ENCODE data around the gene NR1D1.
A peak's percentile ranks its signal among the peaks of the same experiment; 100 is the strongest.

Gene NR1D1

GRCh38 chr17:40121181-40122135, 21.1 kb upstream of the NR1D1 start, which contains the start of gene MSL1:
MSL1 (plus strand) TSS chr17:40121971; CDS start chr17:40122613, 642 bp downstream.
- H3K4me3 Mint-ChIP-seq, result peak within 1 kb of the TSS; percentile 87
- no peaks in the 10 kb centered on the region for H3K9me3 Mint-ChIP-seq
- peaks cover 32% of the 10 kb centered on the region for H3K4me1 Mint-ChIP-seq (ENCODE audit: low read depth)
- H3K27ac Mint-ChIP-seq, result peak within 1 kb of the TSS; percentile 68
- peaks cover 25% of the 10 kb centered on the region for H3K36me3 Mint-ChIP-seq (ENCODE audit: low read depth)
- no peaks in the 10 kb centered on the region for H3K27me3 Mint-ChIP-seq

DNA sequence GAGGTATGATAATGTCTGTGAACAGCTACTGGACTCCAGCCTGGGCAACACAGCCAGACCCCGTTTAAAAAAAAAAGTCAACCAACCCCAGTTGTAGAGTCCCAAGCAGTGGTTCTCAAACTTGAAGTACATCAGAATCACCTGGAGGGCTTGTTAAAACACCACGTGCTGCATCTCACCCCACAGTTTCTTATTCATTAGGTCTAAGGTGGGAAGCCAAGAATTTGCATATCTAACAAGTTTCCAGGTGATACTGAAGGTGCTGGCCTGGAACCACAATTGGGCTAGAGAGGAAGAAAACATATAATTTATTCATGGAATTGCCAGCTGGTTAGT, 14.7 kb upstream of the NR1D1 start:
- Mint-ChIP-seq H3K4me1 (ENCODE audit: low read depth) (peaks cover 38% of the 10 kb centered on the region), H3K27ac (no peak overlapping the region), H3K9me3 (no peaks in the 10 kb centered on the region), H3K4me3 (no peak overlapping the region), H3K27me3 (no peaks in the 10 kb centered on the region), H3K36me3 (ENCODE audit: low read depth) (no peaks in the 10 kb centered on the region)

- Mint-ChIP-seq H3K36me3 (ENCODE audit: low read depth) (no peaks in the 10 kb centered on the region), H3K9me3 (no peaks in the 10 kb centered on the region), H3K4me3 (peak overlapping the region; percentile 79), H3K27me3 (no peaks in the 10 kb centered on the region), H3K4me1 (ENCODE audit: low read depth) (peaks cover 50% of the 10 kb centered on the region), H3K27ac (peak overlapping the region; percentile 90)
Measured at GRCh38 chr17:40113907-40114245, 13.5 kb upstream of the NR1D1 start.

- no peaks in the 10 kb centered on the region for H3K27me3 Mint-ChIP-seq
- no peaks in the 10 kb centered on the region for H3K36me3 Mint-ChIP-seq (ENCODE audit: low read depth)
- peaks cover 53% of the 10 kb centered on the region for H3K4me1 Mint-ChIP-seq (ENCODE audit: low read depth)
- H3K9me3 Mint-ChIP-seq, result no peaks in the 10 kb centered on the region
- H3K4me3 Mint-ChIP-seq, result peak overlapping the region; percentile 79
- H3K27ac Mint-ChIP-seq, result peak overlapping the region; percentile 90
Measured at GRCh38 chr17:40113110-40113906, 12.9 kb upstream of the NR1D1 start.

DNA sequence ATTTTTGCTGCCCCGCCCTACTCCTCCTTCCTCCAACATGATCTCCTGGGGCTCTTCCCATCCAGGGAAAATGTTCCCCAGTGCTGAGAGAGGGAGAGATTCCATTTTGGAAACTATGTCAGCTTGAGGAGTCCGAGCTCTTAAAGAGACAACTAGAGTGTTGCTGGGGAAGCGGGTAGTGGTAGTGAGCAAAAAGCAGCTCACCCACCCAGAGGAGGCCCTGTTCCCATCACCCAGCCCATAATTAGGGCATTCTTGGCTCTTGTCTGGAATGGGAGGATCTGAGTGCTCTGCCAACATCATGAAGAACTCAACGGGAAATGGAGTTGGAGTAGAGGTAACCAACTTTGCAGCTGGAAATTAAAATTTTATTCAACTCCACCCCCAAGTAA, 12.3 kb upstream of the NR1D1 start:
- Mint-ChIP-seq H3K36me3 (ENCODE audit: low read depth) (no peaks in the 10 kb centered on the region), H3K4me1 (ENCODE audit: low read depth) (peaks cover 59% of the 10 kb centered on the region), H3K9me3 (no peaks in the 10 kb centered on the region), H3K4me3 (peak overlapping the region; percentile 79), H3K27ac (peak overlapping the region; percentile 90), H3K27me3 (no peaks in the 10 kb centered on the region)

DNA sequence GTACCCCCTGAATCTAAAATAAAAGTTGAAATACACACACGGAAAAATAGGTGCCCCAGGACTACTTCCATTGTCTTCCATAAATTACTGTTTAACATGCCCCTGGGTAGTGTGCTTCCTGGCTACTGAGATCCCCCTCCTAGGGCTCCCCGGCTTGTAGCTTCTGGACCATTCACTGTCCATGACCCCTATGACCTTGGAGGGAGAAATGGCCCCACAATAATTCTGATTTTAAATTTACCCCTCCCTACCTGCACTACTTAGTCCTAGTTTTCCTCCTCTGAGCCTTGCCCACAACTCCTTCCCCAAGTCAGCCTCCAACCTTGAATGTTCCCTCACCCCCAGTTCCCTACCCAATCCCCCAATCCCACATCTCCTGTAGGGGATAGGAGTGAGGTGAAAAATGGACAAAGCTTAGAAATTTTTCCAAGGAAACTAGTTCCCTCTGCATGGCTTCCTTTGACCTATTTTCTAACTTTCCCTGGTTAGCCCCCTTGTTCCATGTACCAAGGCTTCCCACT, 11.9 kb upstream of the NR1D1 start:
- no peaks in the 10 kb centered on the region for H3K27me3 Mint-ChIP-seq
- H3K4me3 Mint-ChIP-seq, result peak overlapping the region; percentile 40
- H3K9me3 Mint-ChIP-seq, result no peaks in the 10 kb centered on the region
- peak overlapping the region; percentile 90 for H3K27ac Mint-ChIP-seq
- H3K4me1 Mint-ChIP-seq (ENCODE audit: low read depth), result peaks cover 64% of the 10 kb centered on the region
- no peaks in the 10 kb centered on the region for H3K36me3 Mint-ChIP-seq (ENCODE audit: low read depth)

GRCh38 chr17:40111221-40112128, 11.1 kb upstream of the NR1D1 start:
- no peaks in the 10 kb centered on the region for H3K9me3 Mint-ChIP-seq
- H3K4me3 Mint-ChIP-seq, result peak overlapping the region; percentile 40
- peaks cover 72% of the 10 kb centered on the region for H3K4me1 Mint-ChIP-seq (ENCODE audit: low read depth)
- no peaks in the 10 kb centered on the region for H3K36me3 Mint-ChIP-seq (ENCODE audit: low read depth)
- H3K27me3 Mint-ChIP-seq, result no peaks in the 10 kb centered on the region
- peak overlapping the region; percentile 90 for H3K27ac Mint-ChIP-seq

DNA sequence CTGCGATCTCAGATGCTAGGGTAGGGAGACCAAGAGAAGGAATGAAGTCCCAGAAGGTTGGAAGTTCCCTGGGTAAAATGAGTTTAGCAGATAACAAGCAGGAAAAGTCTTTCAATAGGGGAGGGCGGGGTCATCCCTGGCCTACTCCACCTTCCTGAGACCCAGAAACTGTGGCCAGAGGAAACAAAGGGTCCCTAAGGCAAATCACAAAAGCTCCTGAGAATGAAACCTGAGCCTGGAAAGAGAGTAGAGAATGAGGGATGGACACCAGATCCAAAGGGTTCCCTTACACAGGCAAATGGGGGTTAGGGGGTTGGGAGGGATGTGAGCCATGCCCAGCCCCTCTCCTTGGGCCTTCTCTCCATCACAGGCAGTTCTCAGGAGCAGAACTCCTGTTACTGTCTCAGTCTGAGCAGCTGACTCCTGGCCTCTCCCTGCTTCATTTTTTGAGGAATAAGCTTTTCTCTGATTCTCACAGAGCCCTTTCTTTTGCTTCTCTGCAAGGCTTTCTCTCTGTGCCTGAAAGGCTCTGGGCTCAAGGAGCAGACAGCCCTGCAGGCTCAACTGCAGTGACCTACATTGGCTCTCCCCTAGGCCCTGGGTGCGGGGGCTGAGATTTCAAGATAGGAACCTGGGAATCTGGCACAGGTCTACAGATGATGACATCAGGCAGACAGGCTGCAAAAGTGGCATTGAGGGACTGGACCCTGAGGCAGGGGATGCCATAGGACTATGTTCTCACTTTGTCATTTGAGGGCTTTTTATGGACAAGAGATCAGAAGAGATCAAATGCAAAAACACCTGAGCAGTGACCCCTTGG, 9.8 kb upstream of the NR1D1 start:
- Mint-ChIP-seq H3K27ac (no peak overlapping the region), H3K4me3 (no peak overlapping the region), H3K36me3 (ENCODE audit: low read depth) (no peaks in the 10 kb centered on the region), H3K9me3 (no peaks in the 10 kb centered on the region), H3K4me1 (ENCODE audit: low read depth) (peaks cover 84% of the 10 kb centered on the region), H3K27me3 (no peaks in the 10 kb centered on the region)

DNA sequence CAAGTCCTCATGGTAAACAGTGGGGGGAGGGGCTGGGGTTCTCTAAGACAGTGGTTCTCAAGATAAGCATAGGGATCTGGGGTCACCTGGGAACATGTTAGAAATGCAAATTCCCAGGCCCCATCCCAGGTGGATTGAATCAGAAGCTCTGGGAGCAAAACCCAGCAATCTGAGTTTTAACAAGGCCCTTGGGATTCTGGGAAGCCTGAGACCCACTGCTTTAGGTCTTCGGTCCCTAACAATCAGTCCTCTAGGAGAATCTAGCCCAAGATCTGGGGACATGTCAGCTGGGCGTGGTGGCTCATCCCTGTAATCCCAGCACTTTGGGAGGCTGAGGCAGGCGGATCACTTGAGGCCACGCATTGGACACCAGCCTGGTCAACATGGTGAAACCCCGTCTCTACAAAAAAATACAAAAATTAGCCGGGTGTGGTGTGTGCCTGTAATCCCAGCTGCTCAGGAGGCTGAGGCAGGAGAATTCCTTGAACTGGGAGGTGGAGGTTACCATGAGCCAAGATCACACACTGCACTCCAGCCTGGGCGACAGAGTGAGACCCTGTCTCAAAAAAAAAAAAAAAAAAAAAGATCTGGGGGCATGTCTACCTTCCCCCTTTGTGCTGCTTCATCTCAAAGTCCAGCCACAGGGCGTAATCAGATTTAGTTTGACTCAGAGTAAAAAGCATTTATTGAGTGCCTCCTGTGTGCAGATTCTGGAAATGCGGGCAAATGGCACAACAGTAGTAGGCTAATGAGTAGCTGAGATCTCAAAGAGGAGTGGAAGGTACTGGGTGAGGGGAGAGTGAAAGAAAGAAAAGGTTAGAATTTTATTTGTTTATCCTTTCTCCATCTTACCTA, 8.8 kb upstream of the NR1D1 start:
- peak overlapping the region; percentile 90 for H3K27ac Mint-ChIP-seq

GRCh38 chr17:40107522-40108174, 7.3 kb upstream of the NR1D1 start:
- H3K9me3 Mint-ChIP-seq, result no peaks in the 10 kb centered on the region
- H3K4me1 Mint-ChIP-seq (ENCODE audit: low read depth), result peaks cover 96% of the 10 kb centered on the region
- H3K4me3 Mint-ChIP-seq, result peak overlapping the region; percentile 57
- peak overlapping the region; percentile 90 for H3K27ac Mint-ChIP-seq
- H3K36me3 Mint-ChIP-seq (ENCODE audit: low read depth), result no peaks in the 10 kb centered on the region
- H3K27me3 Mint-ChIP-seq, result no peaks in the 10 kb centered on the region

More for the DNA sequence above, 8.8 kb upstream of the NR1D1 start:
- Mint-ChIP-seq H3K27me3 (no peaks in the 10 kb centered on the region), H3K4me1 (ENCODE audit: low read depth) (peaks cover 95% of the 10 kb centered on the region), H3K4me3 (no peak overlapping the region), H3K9me3 (no peaks in the 10 kb centered on the region), H3K36me3 (ENCODE audit: low read depth) (no peaks in the 10 kb centered on the region)

GRCh38 chr17:40106760-40107521, 6.6 kb upstream of the NR1D1 start:
- no peaks in the 10 kb centered on the region for H3K9me3 Mint-ChIP-seq
- H3K4me3 Mint-ChIP-seq, result no peak overlapping the region
- H3K27me3 Mint-ChIP-seq, result no peaks in the 10 kb centered on the region
- peak overlapping the region; percentile 16 for H3K27ac Mint-ChIP-seq
- H3K4me1 Mint-ChIP-seq (ENCODE audit: low read depth), result peaks cover 93% of the 10 kb centered on the region
- no peaks in the 10 kb centered on the region for H3K36me3 Mint-ChIP-seq (ENCODE audit: low read depth)
